HG03025 (cell line): ENCODE data around the gene RPP25L.
A peak's percentile ranks its signal among the peaks of the same experiment; 100 is the strongest.

Source experiments
- ATAC-seq: cut with Tn5 transposase; IDR thresholded peaks from one replicate; pipeline ENCODE4 v1.9.1; 2021; ENCODE audit warnings: mild to moderate bottlenecking, moderate library complexity; ENCODE audit not compliant: unreplicated experiment, low FRiP score

Gene RPP25L

DNA sequence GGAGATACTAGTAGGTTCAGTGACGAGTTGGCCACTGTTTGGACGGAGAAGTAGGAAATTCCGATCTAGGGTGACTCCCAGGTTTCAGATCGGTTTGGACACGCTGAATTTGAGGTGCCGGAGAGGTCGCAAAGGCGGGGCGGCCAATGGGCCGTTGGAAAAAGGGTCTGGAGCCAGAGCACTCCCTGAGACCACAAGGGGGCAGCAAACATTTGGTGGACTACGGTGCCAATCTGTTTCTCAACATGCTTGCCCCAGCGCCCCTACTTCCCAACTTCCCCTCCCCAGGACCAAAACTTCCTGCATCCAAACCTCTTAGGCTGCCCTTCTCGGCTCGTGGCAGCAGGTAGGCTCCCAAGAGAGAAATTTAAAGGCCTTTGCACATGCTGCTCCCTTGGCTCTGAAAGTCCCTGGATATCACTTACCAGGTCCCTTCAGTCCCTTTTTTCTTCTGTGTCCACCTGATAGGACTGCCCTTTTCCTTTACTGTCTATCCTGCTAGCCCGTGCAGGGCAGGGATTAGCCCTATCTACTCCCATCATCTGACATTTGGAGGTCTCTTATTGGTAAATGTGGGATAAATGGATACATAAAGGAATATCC is 992 bp upstream of the RPP25L start:
- ATAC-seq: peak; percentile 45

DNA sequence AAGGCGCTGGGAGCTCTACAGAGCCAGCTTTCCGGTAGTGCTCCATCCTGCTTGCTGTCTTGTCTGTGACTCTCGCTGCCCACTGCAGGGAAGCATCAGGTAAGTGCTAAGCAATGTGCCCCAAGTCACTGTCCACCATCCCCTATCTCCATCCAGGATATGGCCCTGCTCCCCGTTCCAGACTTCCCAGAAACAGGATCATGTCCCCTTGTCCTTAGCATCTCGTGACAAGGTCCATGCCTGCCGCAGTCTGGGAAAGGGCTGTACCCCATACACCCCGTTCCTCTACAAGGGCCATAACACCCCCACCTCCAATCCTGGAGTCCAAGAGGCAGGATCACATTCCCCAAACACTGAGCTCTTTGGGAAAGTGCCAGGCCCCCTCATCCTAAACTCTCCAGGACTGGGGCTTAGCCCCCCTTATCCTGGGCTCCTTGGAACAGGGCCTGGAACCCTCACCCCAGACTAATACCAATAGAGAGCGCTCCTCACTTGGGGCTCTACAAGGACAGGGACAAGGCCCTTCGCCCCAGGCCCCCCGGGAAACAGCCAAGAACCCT is 566 bp downstream of the RPP25L start:
- peak; percentile 1 for ATAC-seq

DNA sequence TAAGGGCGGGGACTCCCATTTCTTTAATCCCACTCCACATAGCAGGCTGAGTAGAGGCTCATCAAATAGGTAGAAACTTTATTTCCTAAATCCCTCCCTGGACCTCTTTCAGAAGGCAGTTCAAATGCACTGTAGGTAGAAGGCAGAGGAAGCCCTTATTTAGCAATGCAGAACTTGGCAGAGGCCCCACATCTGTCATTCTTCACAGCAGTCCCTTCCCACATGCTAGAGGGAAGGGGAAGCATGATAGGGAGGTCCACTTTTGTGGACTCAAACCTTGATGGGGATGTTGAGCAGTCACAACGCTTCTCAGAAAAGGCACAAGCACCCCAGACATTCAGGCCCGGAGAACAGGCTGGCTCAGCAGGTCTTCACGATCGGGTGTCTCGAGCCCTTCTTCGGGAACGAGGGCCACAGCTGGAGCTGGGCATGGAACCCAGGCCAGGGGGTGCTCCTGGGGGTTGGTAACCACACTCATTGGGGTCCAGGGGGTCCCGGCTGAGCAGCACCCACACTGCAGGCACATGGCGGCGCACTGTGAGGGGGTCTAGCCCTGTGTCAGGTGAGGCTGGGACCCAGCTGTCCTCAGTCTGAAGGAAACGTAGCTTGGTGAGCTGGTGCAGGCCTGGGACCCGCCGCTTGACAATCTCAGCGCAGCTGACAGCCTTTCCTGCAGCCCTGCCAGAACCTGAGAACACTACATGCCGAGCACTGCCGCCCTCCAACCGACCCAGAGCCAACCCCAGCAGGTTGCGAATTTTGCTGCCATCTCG is 1.3 kb downstream of the RPP25L start:
- ATAC-seq: no peak

GRCh38 chr9:34607331-34607730 is 4.6 kb downstream of the RPP25L start:
- no peak for ATAC-seq

- ATAC-seq: no peak
These were observed 5.0 kb downstream of the RPP25L start for GRCh38 chr9:34606905-34607304.

- no peak for ATAC-seq
These were observed 5.7 kb downstream of the RPP25L start for GRCh38 chr9:34606190-34606589.

GRCh38 chr9:34603610-34604231 is 8.2 kb downstream of the RPP25L start:
- no peak for ATAC-seq

GRCh38 chr9:34601937-34602573 is 9.8 kb downstream of the RPP25L start:
- no peak for ATAC-seq

- no peak for ATAC-seq
These were observed 11.0 kb downstream of the RPP25L start for GRCh38 chr9:34600908-34601307.

DNA sequence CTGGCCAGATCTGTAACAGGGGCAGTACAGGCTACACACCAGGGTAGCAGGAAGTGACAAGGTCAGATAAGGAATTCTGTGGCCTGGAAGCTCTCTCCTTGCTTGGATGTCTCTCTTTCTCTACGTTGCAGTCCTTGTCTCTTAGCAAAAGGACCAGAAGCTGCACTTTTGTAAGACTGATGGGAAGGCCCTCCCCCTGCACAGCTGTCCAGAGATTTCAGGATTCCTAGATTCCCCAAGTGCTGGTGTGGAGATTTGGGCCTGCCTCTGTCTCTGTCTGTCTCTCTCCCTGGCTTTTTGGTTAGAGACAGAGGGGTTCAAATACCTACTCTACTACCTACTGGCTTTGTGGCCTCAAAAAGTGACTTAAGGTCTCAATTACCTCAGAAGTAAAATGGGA is 12.4 kb downstream of the RPP25L start:
- no peak for ATAC-seq

DNA sequence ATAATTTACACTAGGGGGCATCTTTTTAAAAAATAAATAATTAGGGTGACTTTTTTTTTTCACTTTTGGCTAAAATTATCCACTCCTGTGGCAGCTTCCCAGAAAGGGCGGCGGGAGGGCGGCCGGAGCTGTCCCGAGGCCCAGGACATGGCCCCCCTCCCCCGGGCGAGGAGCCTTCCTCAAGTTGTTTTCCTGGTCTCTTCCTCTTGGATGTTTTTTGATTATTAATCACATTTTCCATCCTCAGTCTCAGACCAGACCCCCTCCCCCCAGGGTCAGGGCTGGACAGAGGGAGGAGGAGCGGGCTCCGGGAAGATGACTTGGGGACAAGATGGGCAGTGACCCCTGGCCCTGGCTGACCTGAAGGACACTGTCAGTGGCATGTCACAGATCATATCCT is 17.7 kb downstream of the RPP25L start:
- ATAC-seq: no peak

DNA sequence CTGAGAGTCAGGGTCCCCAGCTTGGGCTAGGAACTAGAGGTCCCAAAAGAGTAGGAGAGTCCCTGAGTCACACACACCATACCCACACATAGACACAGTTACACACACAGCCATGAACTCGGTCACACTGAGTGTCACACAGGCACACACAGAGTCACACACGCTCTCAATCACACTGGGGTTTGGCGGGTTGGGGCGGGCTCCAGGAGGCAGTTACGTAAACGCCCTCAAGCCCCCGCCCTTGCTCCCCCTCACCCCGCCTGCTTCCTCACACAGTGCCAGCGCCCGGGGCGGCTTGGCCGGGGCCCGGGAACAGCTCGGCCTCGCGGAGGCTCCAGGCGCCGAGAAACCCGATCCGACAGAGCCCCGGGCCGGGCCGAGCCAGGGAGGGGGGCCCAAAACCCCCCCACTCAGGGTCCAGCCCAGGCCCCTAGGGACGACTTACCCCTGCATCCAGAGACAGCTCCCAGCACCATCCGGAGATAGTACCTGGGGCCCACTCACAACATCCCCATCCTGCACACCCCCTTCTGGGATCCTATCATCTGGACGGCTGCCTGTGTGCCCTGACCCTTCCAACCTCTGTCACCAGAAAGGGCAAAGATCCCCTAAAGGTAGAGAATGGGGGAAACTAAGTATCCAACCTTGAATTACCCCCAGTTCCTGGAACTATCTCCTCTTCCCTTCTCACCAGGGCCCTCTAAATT is 18.8 kb downstream of the RPP25L start:
- no peak for ATAC-seq

DNA sequence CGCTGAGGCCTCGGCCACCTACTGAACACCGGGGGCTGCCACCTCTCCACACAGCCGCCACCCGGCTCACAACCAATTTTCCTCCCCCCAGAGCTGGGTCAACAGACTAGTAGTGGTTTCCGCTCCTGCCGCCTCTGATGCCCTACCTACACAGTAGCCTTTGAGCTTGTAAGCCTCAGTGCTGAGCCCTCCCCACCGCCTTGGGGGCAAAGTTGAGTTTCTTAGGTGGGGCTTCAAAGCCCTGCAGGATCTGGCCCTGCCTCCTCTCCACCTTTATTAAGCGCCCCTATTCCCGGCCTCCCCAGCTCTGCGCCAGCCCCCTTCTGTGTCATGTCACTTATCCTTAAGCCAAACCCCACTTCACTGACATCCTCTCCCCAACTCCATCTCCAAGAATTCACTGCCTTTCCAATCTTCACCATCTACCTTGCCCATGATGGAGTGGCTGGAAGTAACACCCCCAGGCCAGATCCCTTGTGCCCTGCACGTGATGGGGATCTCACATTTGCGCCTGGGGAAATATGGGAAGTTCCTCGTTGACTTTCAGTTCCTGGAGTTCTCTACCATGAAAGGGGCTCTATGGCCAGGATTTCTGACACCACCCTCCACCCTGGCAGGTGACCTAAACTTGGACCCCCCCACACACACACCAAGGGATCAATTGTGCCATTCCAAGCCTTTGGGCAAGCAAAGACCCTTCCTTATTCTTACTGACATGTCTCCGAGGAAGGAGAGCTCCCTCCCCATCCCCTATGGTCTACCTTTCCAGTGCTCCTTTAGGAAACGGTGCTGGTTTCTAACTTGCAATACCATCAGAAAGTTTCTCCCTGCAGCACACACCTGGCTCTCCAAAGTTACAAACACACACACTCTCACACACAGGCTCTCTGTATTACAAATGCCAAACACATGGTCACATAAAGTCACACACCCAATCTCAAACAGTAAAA is 19.7 kb downstream of the RPP25L start:
- ATAC-seq: no peak

GRCh38 chr9:34591248-34591916 is 20.5 kb downstream of the RPP25L start:
- ATAC-seq: no peak

- no peak for ATAC-seq
These were observed 21.3 kb downstream of the RPP25L start for GRCh38 chr9:34590381-34591247.

- no peak for ATAC-seq
These were observed 22.1 kb downstream of the RPP25L start, which contains the start of gene CNTFR for GRCh38 chr9:34589636-34590380. CNTFR (minus strand) TSS chr9:34589724; CDS start chr9:34568981, 20,743 bp downstream.
